ENCODE measurements around the gene GPR52. TPM values are rescaled to one million over a fixed set of nuclear protein-coding genes. Genes with fewer than 3 reads are reported as not detected.
"Not testable (repeated sequence)": the region's sequence is repeated elsewhere in the genome, so short reads cannot be mapped to it uniquely, and the experiment has no call there.

GPR52 gene
- total RNA-seq, 2 donors from 2014 or later = 0.53 to 1.1 TPM

GRCh38 chr1:174407665-174408064 lies 40.1 kb upstream of the GPR52 start:
- Mint-ChIP-seq H3K4me1 (no peaks in the 10 kb centered on the region), H3K36me3 (ENCODE audit: low read depth) (no peaks in the 10 kb centered on the region), H3K27me3 (ENCODE audit: insufficient read depth) (no peaks in the 10 kb centered on the region), H3K4me3 (no peak overlapping the region), H3K9me3 (no peaks in the 10 kb centered on the region), H3K27ac (no peak overlapping the region)
- Histone ChIP-seq H3K36me3 (ENCODE audit: control insufficient read depth, insufficient read depth, low read length) (no peaks in the 10 kb centered on the region), H3K9me3 (ENCODE audit: control insufficient read depth, low read length) (no peaks in the 10 kb centered on the region), H3K27me3 (ENCODE audit: control insufficient read depth, insufficient read depth, low read length, poor library complexity, severe bottlenecking) (no peaks in the 10 kb centered on the region), H3K27ac (ENCODE audit: low read depth, low read length) (no peak overlapping the region), H3K9ac (ENCODE audit: extremely low read depth, low read length, poor library complexity, severe bottlenecking) (no peak overlapping the region), H3K4me3 (ENCODE audit: low read length) (no peak overlapping the region), H3K4me1 (ENCODE audit: control insufficient read depth, insufficient read depth, low read length) (no peaks in the 10 kb centered on the region)
- no peak for TF ChIP-seq CTCF (conservative IDR thresholded peaks at IDR 0.05)
- whole genome bisulfite sequencing, 2 experiments (ENCODE audit: insufficient coverage in 1 of 2, insufficient read length in 1 of 2) = 92% methylated on average over 3 of the region's 3 CpGs; no CpG with 5 or more reads in 1 of the 2 experiments
- no peak for DNase-seq

GRCh38 chr1:174408146-174408545 lies 39.6 kb upstream of the GPR52 start:
- 59% methylated on average over 2 of the region's 2 CpGs; no CpG with 5 or more reads in 1 of the 2 experiments for WGBS, 2 experiments (ENCODE audit: insufficient coverage in 1 of 2, insufficient read length in 1 of 2)
- Mint-ChIP-seq H3K36me3 (ENCODE audit: low read depth) (no peaks in the 10 kb centered on the region), H3K27me3 (ENCODE audit: insufficient read depth) (no peaks in the 10 kb centered on the region), H3K27ac (no peak overlapping the region), H3K4me1 (no peaks in the 10 kb centered on the region), H3K9me3 (no peaks in the 10 kb centered on the region), H3K4me3 (no peak overlapping the region)
- no peaks in the 10 kb centered on the region for H3K27me3 ChIP-seq (ENCODE audit: control insufficient read depth, insufficient read depth, low read length, poor library complexity, severe bottlenecking)
- TF ChIP-seq CTCF (conservative IDR thresholded peaks at IDR 0.05) = no peak
- no peaks in the 10 kb centered on the region for H3K4me1 ChIP-seq (ENCODE audit: control insufficient read depth, insufficient read depth, low read length)
- DNase-seq = no peak
- no peaks in the 10 kb centered on the region for H3K9me3 ChIP-seq (ENCODE audit: control insufficient read depth, low read length)
- no peak overlapping the region for H3K9ac ChIP-seq (ENCODE audit: extremely low read depth, low read length, poor library complexity, severe bottlenecking)
- H3K27ac ChIP-seq (ENCODE audit: low read depth, low read length) = no peak overlapping the region
- no peak overlapping the region for H3K4me3 ChIP-seq (ENCODE audit: low read length)
- no peaks in the 10 kb centered on the region for H3K36me3 ChIP-seq (ENCODE audit: control insufficient read depth, insufficient read depth, low read length)

GRCh38 chr1:174409801-174410200 lies 38.0 kb upstream of the GPR52 start:
- WGBS, 2 experiments (ENCODE audit: insufficient coverage in 1 of 2, insufficient read length in 1 of 2) = 88% methylated on average over 3 of the region's 3 CpGs; no CpG with 5 or more reads in 1 of the 2 experiments
- not testable (repeated sequence) for H3K27ac ChIP-seq (ENCODE audit: low read depth, low read length); H3K27me3 Mint-ChIP-seq (ENCODE audit: insufficient read depth); H3K9me3 ChIP-seq (ENCODE audit: control insufficient read depth, low read length); H3K4me1 Mint-ChIP-seq; DNase-seq; H3K4me1 ChIP-seq (ENCODE audit: control insufficient read depth, insufficient read depth, low read length); H3K9me3 Mint-ChIP-seq; H3K9ac ChIP-seq (ENCODE audit: extremely low read depth, low read length, poor library complexity, severe bottlenecking); H3K4me3 ChIP-seq (ENCODE audit: low read length); H3K27me3 ChIP-seq (ENCODE audit: control insufficient read depth, insufficient read depth, low read length, poor library complexity, severe bottlenecking); H3K36me3 Mint-ChIP-seq (ENCODE audit: low read depth); H3K27ac Mint-ChIP-seq; H3K4me3 Mint-ChIP-seq; H3K36me3 ChIP-seq (ENCODE audit: control insufficient read depth, insufficient read depth, low read length)

GRCh38 chr1:174413632-174414031 lies 34.1 kb upstream of the GPR52 start:
- Histone ChIP-seq H3K27me3 (ENCODE audit: control insufficient read depth, insufficient read depth, low read length, poor library complexity, severe bottlenecking) (no peaks in the 10 kb centered on the region), H3K4me1 (ENCODE audit: control insufficient read depth, insufficient read depth, low read length) (no peaks in the 10 kb centered on the region), H3K36me3 (ENCODE audit: control insufficient read depth, insufficient read depth, low read length) (no peaks in the 10 kb centered on the region), H3K27ac (ENCODE audit: low read depth, low read length) (no peak overlapping the region), H3K4me3 (ENCODE audit: low read length) (no peak overlapping the region), H3K9ac (ENCODE audit: extremely low read depth, low read length, poor library complexity, severe bottlenecking) (no peak overlapping the region), H3K9me3 (ENCODE audit: control insufficient read depth, low read length) (no peaks in the 10 kb centered on the region)
- Mint-ChIP-seq H3K27ac (no peak overlapping the region), H3K4me3 (no peak overlapping the region), H3K9me3 (no peaks in the 10 kb centered on the region), H3K27me3 (ENCODE audit: insufficient read depth) (no peaks in the 10 kb centered on the region), H3K36me3 (ENCODE audit: low read depth) (no peaks in the 10 kb centered on the region), H3K4me1 (no peaks in the 10 kb centered on the region)
- WGBS, 2 experiments (ENCODE audit: insufficient coverage in 1 of 2, insufficient read length in 1 of 2) = 66 to 80% methylated on average over 1 to 4 of the region's 4 CpGs
- DNase-seq = peak; percentile 50
- peak; percentile 67 for TF ChIP-seq CTCF (conservative IDR thresholded peaks at IDR 0.05)

Data from endodermal cell (in vitro differentiated cells).